Nephron progenitor cell (in vitro differentiated cells): ENCODE data around the gene CRACDL.

Source experiments
- DNase-seq: peaks from one replicate; pipeline ENCODE4 v3.0.0; 2021
- H3K27ac Mint-ChIP-seq: 2 replicates; pipeline ENCODE4 v1.8.0; 2021; ENCODE audit warnings: mild to moderate bottlenecking, moderate library complexity, mixed read lengths
- H3K27me3 Mint-ChIP-seq: 2 replicates; pipeline ENCODE4 v1.8.0; 2021; ENCODE audit warnings: mild to moderate bottlenecking, low read depth, mixed read lengths; ENCODE audit not compliant: poor library complexity
- H3K36me3 Mint-ChIP-seq: 2 replicates; pipeline ENCODE4 v1.8.0; 2021; ENCODE audit warnings: low read depth, mixed read lengths
- H3K4me1 Mint-ChIP-seq: 2 replicates; pipeline ENCODE4 v1.8.0; 2021; ENCODE audit warnings: mixed read lengths
- H3K4me3 Mint-ChIP-seq: 2 replicates; pipeline ENCODE4 v1.8.0; 2021; ENCODE audit warnings: mild to moderate bottlenecking, moderate library complexity, mixed read lengths
- H3K9me3 Mint-ChIP-seq: 2 replicates; pipeline ENCODE4 v1.8.0; 2021; ENCODE audit warnings: mild to moderate bottlenecking, moderate library complexity, mixed read lengths
- CTCF ChIP-seq: fragments of 200-600 bp; sonication (generic); IDR thresholded peaks from 2 replicates; pipeline ENCODE4 v1.5.0; 2021; ENCODE audit warnings: antibody characterized with exemption

CRACDL gene

GRCh38 chr2:98891591-98891990 is 44.4 kb downstream of the CRACDL start:
- peaks cover 11% of the 10 kb centered on the region for H3K27me3 Mint-ChIP-seq

GRCh38 chr2:98886066-98886554 is 49.9 kb downstream of the CRACDL start:
- Mint-ChIP-seq H3K27ac (no peak overlapping the region), H3K4me1 (no peaks in the 10 kb centered on the region), H3K4me3 (no peak overlapping the region), H3K27me3 (peaks cover 7% of the 10 kb centered on the region), H3K9me3 (peaks cover 66% of the 10 kb centered on the region), H3K36me3 (peaks cover 46% of the 10 kb centered on the region)
- no peak for TF ChIP-seq CTCF
- no peak for DNase-seq

More at GRCh38 chr2:98891591-98891990, 44.4 kb downstream of the CRACDL start:
- H3K4me1 Mint-ChIP-seq = peaks cover 24% of the 10 kb centered on the region
- H3K36me3 Mint-ChIP-seq = peaks cover 27% of the 10 kb centered on the region
- peaks cover 42% of the 10 kb centered on the region for H3K9me3 Mint-ChIP-seq
- H3K4me3 Mint-ChIP-seq = no peak overlapping the region
- no peak for TF ChIP-seq CTCF
- no peak overlapping the region for H3K27ac Mint-ChIP-seq
- DNase-seq = no peak

GRCh38 chr2:98884658-98885057 is 51.4 kb downstream of the CRACDL start:
- Mint-ChIP-seq H3K36me3 (peaks cover 38% of the 10 kb centered on the region), H3K27ac (no peak overlapping the region), H3K4me1 (peaks cover 8% of the 10 kb centered on the region), H3K27me3 (peaks cover 6% of the 10 kb centered on the region), H3K4me3 (no peak overlapping the region), H3K9me3 (peaks cover 55% of the 10 kb centered on the region)
- no peak for DNase-seq
- TF ChIP-seq CTCF = no peak

GRCh38 chr2:98883780-98884211 is 52.2 kb downstream of the CRACDL start:
- Mint-ChIP-seq H3K36me3 (peaks cover 36% of the 10 kb centered on the region), H3K27ac (no peak overlapping the region), H3K4me1 (peaks cover 8% of the 10 kb centered on the region), H3K9me3 (peaks cover 46% of the 10 kb centered on the region), H3K4me3 (no peak overlapping the region), H3K27me3 (peaks cover 1% of the 10 kb centered on the region)
- TF ChIP-seq CTCF = no peak
- no peak for DNase-seq

- Mint-ChIP-seq H3K27ac (no peak overlapping the region), H3K36me3 (peaks cover 32% of the 10 kb centered on the region), H3K4me3 (no peak overlapping the region), H3K9me3 (peaks cover 40% of the 10 kb centered on the region), H3K4me1 (peaks cover 8% of the 10 kb centered on the region), H3K27me3 (no peaks in the 10 kb centered on the region)
- no peak for DNase-seq
- no peak for TF ChIP-seq CTCF
Observed at GRCh38 chr2:98882971-98883779, 52.9 kb downstream of the CRACDL start.

- peaks cover 8% of the 10 kb centered on the region for H3K4me1 Mint-ChIP-seq
- no peak overlapping the region for H3K27ac Mint-ChIP-seq
- no peak for TF ChIP-seq CTCF
- no peak for DNase-seq
- H3K9me3 Mint-ChIP-seq = peaks cover 32% of the 10 kb centered on the region
- no peak overlapping the region for H3K4me3 Mint-ChIP-seq
- no peaks in the 10 kb centered on the region for H3K27me3 Mint-ChIP-seq
- peaks cover 26% of the 10 kb centered on the region for H3K36me3 Mint-ChIP-seq
Observed at GRCh38 chr2:98882368-98882767, 53.7 kb downstream of the CRACDL start.
